ENCODE results near the gene CRKL.

Gene CRKL, protein sequence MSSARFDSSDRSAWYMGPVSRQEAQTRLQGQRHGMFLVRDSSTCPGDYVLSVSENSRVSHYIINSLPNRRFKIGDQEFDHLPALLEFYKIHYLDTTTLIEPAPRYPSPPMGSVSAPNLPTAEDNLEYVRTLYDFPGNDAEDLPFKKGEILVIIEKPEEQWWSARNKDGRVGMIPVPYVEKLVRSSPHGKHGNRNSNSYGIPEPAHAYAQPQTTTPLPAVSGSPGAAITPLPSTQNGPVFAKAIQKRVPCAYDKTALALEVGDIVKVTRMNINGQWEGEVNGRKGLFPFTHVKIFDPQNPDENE

DNA sequence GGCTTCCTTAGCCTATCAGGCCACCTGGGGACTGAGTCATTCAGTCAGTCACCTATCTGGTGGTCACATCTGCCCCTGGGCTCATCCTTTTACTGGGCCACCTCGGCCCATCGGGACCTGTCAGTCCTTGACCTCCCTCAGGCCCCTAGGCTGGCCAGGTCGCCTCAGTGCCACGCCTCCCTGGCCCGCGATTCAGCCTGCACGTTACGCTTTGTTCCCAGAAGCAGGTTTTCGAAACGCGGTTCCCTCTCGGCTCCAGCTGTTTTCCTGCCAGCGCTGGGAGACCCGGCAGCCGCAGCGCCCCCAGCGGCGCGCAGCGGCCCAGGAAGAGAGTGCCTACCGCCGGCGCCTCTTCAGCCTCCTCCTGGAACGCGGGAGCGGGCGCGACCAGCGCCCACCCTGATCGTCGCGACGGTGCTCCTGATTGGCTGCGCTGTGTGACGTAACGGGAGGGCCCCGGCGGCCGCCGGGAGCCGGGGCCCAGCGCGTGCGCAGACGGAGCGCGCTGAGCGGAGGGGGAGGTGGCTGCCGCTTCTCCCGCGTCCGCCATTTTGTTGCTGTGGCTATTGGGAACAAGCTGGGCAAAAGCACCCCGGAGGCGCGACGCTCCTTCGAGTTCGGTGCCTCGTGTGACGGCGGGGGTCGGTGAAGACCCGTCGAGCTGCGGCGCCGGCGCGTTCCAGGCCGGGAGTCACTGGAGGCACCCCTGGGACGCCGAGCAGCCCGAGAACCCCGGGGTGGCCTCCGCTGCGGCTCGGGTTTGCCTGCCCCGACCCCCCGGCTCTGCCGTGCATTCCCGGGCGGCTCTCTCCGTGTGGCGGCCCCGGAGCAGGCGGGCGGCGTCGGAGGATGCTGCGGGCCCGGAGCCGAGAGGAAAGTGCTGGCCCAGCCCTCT lies at the start of gene CRKL:
Gene CRKL (plus strand): TSS at position 492 of the 895 bp plus-strand sequence. CDS start 528 bp downstream, outside the sequence.
- ChIA-PET POLR2A (ENCODE audit: low non-redundant PET) (interaction anchor here (0.6 kb wide), 1 partner anchor 65 kb away, joined by 3 read pairs; the partner anchor contains the start of gene LZTR1), CTCF (interaction anchor here (0.6 to 1.0 kb wide), 5 partner anchors 31 to 364 kb away, joined by 3 to 8 read pairs (median 4); no protein-coding TSS in a partner anchor)
- DNase-seq (ENCODE audit: low spot score): peak; percentile 99
- TF ChIP-seq, protein P1, sequence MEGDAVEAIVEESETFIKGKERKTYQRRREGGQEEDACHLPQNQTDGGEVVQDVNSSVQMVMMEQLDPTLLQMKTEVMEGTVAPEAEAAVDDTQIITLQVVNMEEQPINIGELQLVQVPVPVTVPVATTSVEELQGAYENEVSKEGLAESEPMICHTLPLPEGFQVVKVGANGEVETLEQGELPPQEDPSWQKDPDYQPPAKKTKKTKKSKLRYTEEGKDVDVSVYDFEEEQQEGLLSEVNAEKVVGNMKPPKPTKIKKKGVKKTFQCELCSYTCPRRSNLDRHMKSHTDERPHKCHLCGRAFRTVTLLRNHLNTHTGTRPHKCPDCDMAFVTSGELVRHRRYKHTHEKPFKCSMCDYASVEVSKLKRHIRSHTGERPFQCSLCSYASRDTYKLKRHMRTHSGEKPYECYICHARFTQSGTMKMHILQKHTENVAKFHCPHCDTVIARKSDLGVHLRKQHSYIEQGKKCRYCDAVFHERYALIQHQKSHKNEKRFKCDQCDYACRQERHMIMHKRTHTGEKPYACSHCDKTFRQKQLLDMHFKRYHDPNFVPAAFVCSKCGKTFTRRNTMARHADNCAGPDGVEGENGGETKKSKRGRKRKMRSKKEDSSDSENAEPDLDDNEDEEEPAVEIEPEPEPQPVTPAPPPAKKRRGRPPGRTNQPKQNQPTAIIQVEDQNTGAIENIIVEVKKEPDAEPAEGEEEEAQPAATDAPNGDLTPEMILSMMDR (conservative IDR thresholded peaks at IDR 0.05; ENCODE audit: low read depth): peak; percentile 96
- peak within 1 kb of the TSS; percentile 91 for H3K27ac ChIP-seq

DNA sequence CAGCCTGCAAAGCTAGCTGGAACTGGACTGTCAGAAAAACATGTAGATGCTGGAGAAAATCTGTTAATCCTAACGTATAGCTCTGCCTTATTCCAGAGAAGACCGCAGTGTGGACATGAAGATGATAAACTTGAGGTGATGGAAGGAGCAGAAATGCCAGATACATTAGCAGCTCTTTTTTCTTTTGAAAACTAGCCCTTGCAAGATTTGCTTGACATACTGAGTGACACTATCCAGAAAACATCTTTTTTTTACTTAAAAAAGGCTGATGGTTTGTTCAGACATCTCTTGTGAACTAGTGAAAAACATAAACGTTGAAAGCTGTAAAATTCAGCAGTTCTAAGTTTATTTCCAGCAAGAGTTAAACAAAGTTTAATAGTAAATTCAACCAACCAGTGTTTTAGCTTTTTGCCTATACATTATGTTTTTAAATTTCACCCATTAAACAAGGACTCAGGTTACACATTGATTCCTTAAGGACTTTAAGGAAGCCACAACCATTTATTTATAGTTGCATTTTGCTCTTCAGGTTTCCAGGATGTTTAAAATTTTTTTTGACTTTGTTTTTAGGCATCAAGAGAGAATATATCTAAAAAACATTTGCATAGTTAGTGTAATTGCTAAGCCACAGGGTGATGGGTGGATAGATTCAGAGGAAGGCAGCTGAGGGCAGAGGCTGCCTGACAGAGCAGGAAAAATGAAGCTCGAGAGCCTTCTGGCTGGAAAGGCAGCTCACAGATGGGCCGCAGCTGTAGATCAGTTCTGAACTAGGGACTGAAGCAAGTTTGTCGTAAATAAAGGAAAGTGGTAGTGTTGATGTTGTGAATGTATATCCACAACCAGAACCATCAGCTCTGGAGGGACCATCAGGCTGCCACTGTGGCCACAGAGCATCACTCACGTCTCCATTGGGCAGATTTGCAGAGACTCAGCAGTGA lies 48.9 kb upstream of the CRKL start:
- peak overlapping the region; percentile 15; the same call in 1 of the 2 replicates for H3K27ac ChIP-seq
- no peak for DNase-seq (ENCODE audit: low spot score)
- TF ChIP-seq, protein P1 (conservative IDR thresholded peaks at IDR 0.05; ENCODE audit: low read depth): no peak
- ChIA-PET POLR2A (ENCODE audit: low non-redundant PET) (interaction anchor here (0.6 kb wide), 1 partner anchor 9 kb away, joined by 3 read pairs; no protein-coding TSS in a partner anchor), CTCF (interaction anchor here (0.7 kb wide), 1 partner anchor 178 kb away, joined by 3 read pairs; the partner anchor contains the start of gene LRRC74B)

DNA sequence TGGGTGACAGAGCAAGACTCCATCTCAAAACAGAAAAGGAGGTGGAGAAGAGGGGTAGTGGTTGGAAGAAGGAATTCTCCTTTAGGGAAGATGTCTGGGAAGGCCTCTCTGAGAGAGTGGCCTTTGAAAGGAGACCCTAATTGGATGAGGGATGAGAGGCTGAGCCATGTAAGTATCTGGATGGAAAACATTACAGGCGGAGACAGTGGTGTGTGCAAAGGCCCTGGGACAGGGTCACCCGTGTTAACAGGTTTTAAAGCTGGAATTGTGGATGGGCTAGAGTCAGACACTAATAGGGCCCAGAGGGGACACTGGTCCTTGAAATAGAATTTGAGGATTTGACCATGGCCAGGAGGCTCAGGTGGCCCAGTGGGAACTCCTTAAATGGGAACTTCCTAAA lies 48.0 kb upstream of the CRKL start:
- CTCF ChIA-PET: interaction anchor here (0.7 kb wide), 1 partner anchor 177 kb away, joined by 3 read pairs; the partner anchor contains the start of gene LRRC74B
- DNase-seq (ENCODE audit: low spot score): no peak
- TF ChIP-seq, protein P1 (conservative IDR thresholded peaks at IDR 0.05; ENCODE audit: low read depth): no peak

DNA sequence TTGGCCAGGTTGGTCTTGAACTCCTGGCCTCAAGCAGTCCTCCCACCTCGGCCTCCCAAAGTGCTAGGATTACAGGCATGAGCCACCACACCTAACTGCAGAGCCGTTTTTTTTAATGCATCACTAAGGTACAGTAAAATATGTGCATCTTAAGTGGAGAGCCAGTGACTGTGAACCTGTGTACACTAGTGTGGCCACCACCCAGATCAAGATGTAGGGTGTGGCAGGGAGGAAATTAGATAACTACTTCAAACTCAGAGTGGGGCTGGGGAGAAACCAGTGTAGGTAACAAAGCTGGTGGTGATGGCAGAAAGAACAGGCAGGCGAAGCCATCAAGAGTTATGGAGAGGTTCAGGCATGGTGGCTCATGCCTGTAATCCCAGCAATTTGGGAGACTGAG lies 44.0 kb upstream of the CRKL start:
- TF ChIP-seq, protein P1 (conservative IDR thresholded peaks at IDR 0.05; ENCODE audit: low read depth): no peak
- no peak overlapping the region for H3K27ac ChIP-seq
- ChIA-PET POLR2A (ENCODE audit: low non-redundant PET) (no interaction called here), CTCF (no interaction called here)
- no peak for DNase-seq (ENCODE audit: low spot score)

More for the DNA sequence above, 48.0 kb upstream of the CRKL start:
- H3K27ac ChIP-seq: no peak overlapping the region; the same call in 1 of the 2 replicates
- POLR2A ChIA-PET (ENCODE audit: low non-redundant PET): no interaction called here

DNA sequence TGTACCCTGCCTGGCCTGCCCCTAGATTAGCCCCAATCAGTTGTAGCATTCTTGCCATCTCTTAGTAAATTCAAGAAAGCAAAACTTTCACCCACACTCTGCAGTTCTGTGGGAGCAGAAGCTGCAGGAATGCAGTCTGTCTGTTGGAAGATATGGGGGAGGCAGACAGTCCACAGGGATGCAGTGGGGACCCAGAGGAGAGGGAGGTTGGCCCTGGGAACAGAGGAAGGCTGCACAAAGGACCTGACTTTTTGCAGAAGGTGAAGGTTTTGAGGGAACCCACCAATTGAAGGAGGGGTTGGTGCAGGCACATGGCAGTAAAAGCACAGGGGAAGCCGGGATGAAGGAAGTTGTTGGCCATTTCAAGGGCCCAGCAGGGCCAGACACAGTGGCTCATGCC lies 41.9 kb upstream of the CRKL start:
- ChIA-PET CTCF (interaction anchor here (1.2 kb wide), 1 partner anchor 10 kb away, joined by 10 read pairs; no protein-coding TSS in a partner anchor), POLR2A (ENCODE audit: low non-redundant PET) (no interaction called here)
- no peak overlapping the region for H3K27ac ChIP-seq
- no peak for DNase-seq (ENCODE audit: low spot score)
- TF ChIP-seq, protein P1 (conservative IDR thresholded peaks at IDR 0.05; ENCODE audit: low read depth): no peak
